AG04450 (cell line): ENCODE measurements around the gene EVI5L. TPM values are rescaled to one million over a fixed set of nuclear protein-coding genes. Genes with fewer than 3 reads are reported as not detected.

Source experiments
- CTCF ChIA-PET: fragments of 300-600, 350-600 bp; formaldehyde crosslinking; extraction: SDS; loops from one replicate; lab custom pipeline; 2022; ENCODE audit warnings: antibody characterized with exemption, inconsistent platforms; lab: Charles Lee
- POLR2A ChIA-PET: fragments of 350-600 bp; formaldehyde crosslinking; extraction: SDS; loops from one replicate; lab custom pipeline; 2021; ENCODE audit warnings: antibody characterized with exemption, inconsistent platforms; lab: Yijun Ruan, JAX
- DNase-seq: peaks from one replicate; pipeline ENCODE4 v3.0.0-alpha.2; 2011; ENCODE audit warnings: low read depth, low spot score
- H3K27ac ChIP-seq: one replicate; pipeline ENCODE4 v1.5.1; 2012; ENCODE audit warnings: low read depth, low read length, control low read depth
- H3K27me3 ChIP-seq: one replicate; pipeline ENCODE4 v1.6.0; 2012; ENCODE audit warnings: low read length; ENCODE audit not compliant: control insufficient read depth, insufficient read depth
- H3K4me3 ChIP-seq: 2 replicates; pipeline ENCODE4 v1.5.1; 2011; ENCODE audit warnings: mild to moderate bottlenecking, low read depth, low read length, control low read depth
- H3K9me3 ChIP-seq: 2 replicates; pipeline ENCODE4 v1.5.1; 2012; ENCODE audit warnings: low read length; ENCODE audit not compliant: control insufficient read depth, insufficient read depth
- polyA plus RNA-seq: library from polyadenylated mRNA; depleted of rRNA; stranded (reverse); fragments of >200 nt; gene quantifications from 2 replicates; pipeline ENCODE4 v1.2.3, GENCODE V29; 2011
- TF ChIP-seq, protein P1 (sequence below): IDR thresholded peaks from 2 replicates; pipeline ENCODE4 v1.5.1; 2011; ENCODE audit warnings: low read depth, low read length, control low read depth, inconsistent platforms

EVI5L gene
- polyA plus RNA-seq, 1 experiment, result 6.7 TPM

- Histone ChIP-seq H3K4me3 (no peak overlapping the region), H3K9me3 (peaks cover 4% of the 10 kb centered on the region; the same call in 1 of the 2 replicates), H3K27ac (no peak overlapping the region), H3K27me3 (peaks cover 8% of the 10 kb centered on the region)
- no peak for DNase-seq
- POLR2A ChIA-PET, result interaction anchor here (0.6 kb wide), 1 partner anchor 639 kb away, joined by 3 read pairs; the partner anchor contains the start of gene PRAM1
- TF ChIP-seq, protein P1, sequence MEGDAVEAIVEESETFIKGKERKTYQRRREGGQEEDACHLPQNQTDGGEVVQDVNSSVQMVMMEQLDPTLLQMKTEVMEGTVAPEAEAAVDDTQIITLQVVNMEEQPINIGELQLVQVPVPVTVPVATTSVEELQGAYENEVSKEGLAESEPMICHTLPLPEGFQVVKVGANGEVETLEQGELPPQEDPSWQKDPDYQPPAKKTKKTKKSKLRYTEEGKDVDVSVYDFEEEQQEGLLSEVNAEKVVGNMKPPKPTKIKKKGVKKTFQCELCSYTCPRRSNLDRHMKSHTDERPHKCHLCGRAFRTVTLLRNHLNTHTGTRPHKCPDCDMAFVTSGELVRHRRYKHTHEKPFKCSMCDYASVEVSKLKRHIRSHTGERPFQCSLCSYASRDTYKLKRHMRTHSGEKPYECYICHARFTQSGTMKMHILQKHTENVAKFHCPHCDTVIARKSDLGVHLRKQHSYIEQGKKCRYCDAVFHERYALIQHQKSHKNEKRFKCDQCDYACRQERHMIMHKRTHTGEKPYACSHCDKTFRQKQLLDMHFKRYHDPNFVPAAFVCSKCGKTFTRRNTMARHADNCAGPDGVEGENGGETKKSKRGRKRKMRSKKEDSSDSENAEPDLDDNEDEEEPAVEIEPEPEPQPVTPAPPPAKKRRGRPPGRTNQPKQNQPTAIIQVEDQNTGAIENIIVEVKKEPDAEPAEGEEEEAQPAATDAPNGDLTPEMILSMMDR, result no peak
- CTCF ChIA-PET, result no interaction called here
Observed at GRCh38 chr19:7863971-7864689, 34.1 kb downstream of the EVI5L start.

GRCh38 chr19:7864690-7865074 is 34.7 kb downstream of the EVI5L start:
- Histone ChIP-seq H3K27me3 (peaks cover 8% of the 10 kb centered on the region), H3K9me3 (peaks cover 4% of the 10 kb centered on the region; the same call in 1 of the 2 replicates), H3K4me3 (no peak overlapping the region), H3K27ac (no peak overlapping the region)
- ChIA-PET CTCF (no interaction called here), POLR2A (no interaction called here)
- TF ChIP-seq, protein P1, result no peak
- no peak for DNase-seq

DNA sequence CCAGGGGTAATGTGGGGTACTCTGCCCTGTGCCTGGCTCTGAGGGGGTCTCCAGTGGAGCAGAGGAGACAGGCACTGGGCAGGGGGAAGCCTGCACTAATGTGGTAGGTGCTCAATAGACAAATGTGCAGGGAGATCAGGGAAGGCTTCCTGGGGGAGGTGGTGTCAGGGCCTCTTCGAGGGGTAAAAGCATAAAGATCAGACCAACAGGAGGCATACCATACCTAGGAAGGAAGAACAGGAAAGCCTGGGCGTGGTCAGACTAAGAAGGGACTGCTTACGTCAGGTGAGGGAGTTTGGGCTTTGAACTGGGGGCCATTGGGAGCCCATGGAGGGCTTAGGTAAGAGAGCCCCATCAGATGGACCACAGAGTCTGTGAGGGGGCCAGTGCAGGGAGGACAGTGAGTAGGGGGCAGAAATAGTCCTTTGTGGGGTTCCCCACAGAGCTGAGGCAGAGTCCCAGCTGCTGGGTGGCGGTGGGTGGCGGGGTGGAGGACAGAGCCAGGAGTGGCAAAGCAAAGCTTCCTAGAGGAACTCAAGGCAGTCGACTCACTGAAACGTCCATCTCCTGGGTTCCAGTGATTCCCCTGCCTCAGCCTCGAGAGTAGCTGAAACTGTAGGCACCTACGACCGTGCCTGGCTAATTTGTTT is 35.4 kb downstream of the EVI5L start:
- Histone ChIP-seq H3K27me3 (peaks cover 8% of the 10 kb centered on the region), H3K27ac (no peak overlapping the region), H3K4me3 (no peak overlapping the region), H3K9me3 (peaks cover 4% of the 10 kb centered on the region; the same call in 1 of the 2 replicates)
- ChIA-PET CTCF (no interaction called here), POLR2A (interaction anchor here (0.6 to 1.4 kb wide), 2 partner anchors 8 to 14 kb away, joined by 3 to 4 read pairs; no protein-coding TSS in a partner anchor)
- TF ChIP-seq, protein P1, result no peak
- no peak for DNase-seq

- no peak for DNase-seq
- Histone ChIP-seq H3K27ac (no peak overlapping the region), H3K27me3 (peaks cover 8% of the 10 kb centered on the region), H3K4me3 (no peak overlapping the region), H3K9me3 (peaks cover 4% of the 10 kb centered on the region; the same call in 1 of the 2 replicates)
- POLR2A ChIA-PET, result interaction anchor here (1.4 kb wide), 1 partner anchor 10 kb away, joined by 4 read pairs; no protein-coding TSS in a partner anchor
- TF ChIP-seq, protein P1, result no peak
- CTCF ChIA-PET, result no interaction called here
Observed at GRCh38 chr19:7866399-7867091, 36.5 kb downstream of the EVI5L start.
